ENCODE measurements around the gene IL22RA1.

IL22RA1 gene

GRCh38 chr1:24134376-24134775 is 8.6 kb downstream of the IL22RA1 start:
- no peak for DNase-seq

- no peak for DNase-seq
Observed at GRCh38 chr1:24133819-24134218, 9.1 kb downstream of the IL22RA1 start.

- no peak for DNase-seq
Observed at GRCh38 chr1:24130385-24130784, 12.6 kb downstream of the IL22RA1 start.

GRCh38 chr1:24127801-24128363 is 15.1 kb downstream of the IL22RA1 start:
- DNase-seq: no peak

GRCh38 chr1:24127134-24127800 is 15.7 kb downstream of the IL22RA1 start:
- no peak for DNase-seq

GRCh38 chr1:24126672-24127023 is 16.3 kb downstream of the IL22RA1 start:
- DNase-seq: no peak

GRCh38 chr1:24126018-24126671 is 16.8 kb downstream of the IL22RA1 start:
- no peak for DNase-seq

- DNase-seq: no peak
Observed at GRCh38 chr1:24125456-24125855, 17.5 kb downstream of the IL22RA1 start.

GRCh38 chr1:24124980-24125379 is 18.0 kb downstream of the IL22RA1 start:
- no peak for DNase-seq

GRCh38 chr1:24123611-24124010 is 19.3 kb downstream of the IL22RA1 start:
- DNase-seq: no peak

- DNase-seq: no peak
Observed at GRCh38 chr1:24122776-24123175, 20.2 kb downstream of the IL22RA1 start.

GRCh38 chr1:24121406-24121805 is 21.5 kb downstream of the IL22RA1 start:
- no peak for DNase-seq

- no peak for DNase-seq
Observed at GRCh38 chr1:24120965-24121364, 22.0 kb downstream of the IL22RA1 start.

GRCh38 chr1:24119859-24120756 is 22.8 kb downstream of the IL22RA1 start:
- DNase-seq: peak; percentile 21

GRCh38 chr1:24119489-24119858 is 23.5 kb downstream of the IL22RA1 start:
- DNase-seq: no peak

- no peak for DNase-seq
Observed at GRCh38 chr1:24118410-24119242, 24.3 kb downstream of the IL22RA1 start.

- DNase-seq: no peak
Observed at GRCh38 chr1:24117722-24118409, 25.1 kb downstream of the IL22RA1 start.

- DNase-seq: no peak
Observed at GRCh38 chr1:24117132-24117531, 25.8 kb downstream of the IL22RA1 start.

- no peak for DNase-seq
Observed at GRCh38 chr1:24114753-24115152, 28.2 kb downstream of the IL22RA1 start.

- DNase-seq: no peak
Observed at GRCh38 chr1:24113641-24114033, 29.3 kb downstream of the IL22RA1 start.

GRCh38 chr1:24111996-24112779 is 30.8 kb downstream of the IL22RA1 start, which contains the start of gene MYOM3:
MYOM3 (minus strand) TSS chr1:24112135; CDS start chr1:24108636, 3,499 bp downstream.
- DNase-seq: no peak

All from NCI-H2029 (cell line).